Mesodermal cell (in vitro differentiated cells): ENCODE results near the gene LINC00305.

Source experiments
- H3K27ac ChIP-seq: 2 replicates; pipeline ENCODE4 v1.7.0; 2013; ENCODE audit warnings: mild to moderate bottlenecking, low read depth, low read length, moderate library complexity; ENCODE audit not compliant: severe bottlenecking
- H3K36me3 ChIP-seq: 2 replicates; pipeline ENCODE4 v1.7.1; 2013; ENCODE audit warnings: mild to moderate bottlenecking, low read length, moderate library complexity; ENCODE audit not compliant: control insufficient read depth, insufficient read depth
- H3K4me1 ChIP-seq: one replicate; pipeline ENCODE4 v1.7.1; 2013; ENCODE audit warnings: mild to moderate bottlenecking, low read length; ENCODE audit not compliant: insufficient read depth, control insufficient read depth, poor library complexity, severe bottlenecking
- H3K4me3 ChIP-seq: 2 replicates; pipeline ENCODE4 v1.7.0; 2013; ENCODE audit warnings: low read length, control low read depth, mild to moderate bottlenecking; ENCODE audit not compliant: insufficient read depth, poor library complexity, severe bottlenecking; ENCODE audit errors: extremely low read depth
- H3K9me3 ChIP-seq: 2 replicates; pipeline ENCODE4 v1.7.1; 2013; ENCODE audit warnings: mild to moderate bottlenecking, low read length, moderate library complexity; ENCODE audit not compliant: control insufficient read depth
- WGBS, 2 experiments: methylation state at CpG; one replicate each; pipeline ENCODE4 v1.1.5; 2013; ENCODE audit warnings: missing lambda C conversion rate in 2 of 2; ENCODE audit not compliant: insufficient coverage in 2 of 2; 5-methylcytosine and 5-hydroxymethylcytosine counted together

Gene LINC00305

GRCh38 chr18:64116571-64117175 is 32.2 kb downstream of the LINC00305 start:
- H3K36me3 ChIP-seq = no peaks in the 10 kb centered on the region
- no peak overlapping the region for H3K4me3 ChIP-seq
- H3K4me1 ChIP-seq = peaks cover 1% of the 10 kb centered on the region
- 29 to 36% methylated on average over 1 to 3 of the region's 5 CpGs for WGBS, 2 experiments
- H3K9me3 ChIP-seq = no peaks in the 10 kb centered on the region
- no peak overlapping the region for H3K27ac ChIP-seq

- Histone ChIP-seq H3K4me1 (peaks cover 4% of the 10 kb centered on the region), H3K27ac (no peak overlapping the region), H3K9me3 (no peaks in the 10 kb centered on the region), H3K4me3 (no peak overlapping the region), H3K36me3 (no peaks in the 10 kb centered on the region)
- 93% methylated on average over 2 of the region's 3 CpGs for WGBS, 2 experiments
Observed at GRCh38 chr18:64115881-64116280, 33.0 kb downstream of the LINC00305 start.

- Histone ChIP-seq H3K4me1 (peaks cover 8% of the 10 kb centered on the region), H3K36me3 (no peaks in the 10 kb centered on the region), H3K4me3 (no peak overlapping the region), H3K27ac (no peak overlapping the region), H3K9me3 (no peaks in the 10 kb centered on the region)
- WGBS, 2 experiments = no CpG with 5 or more reads among the region's 9 CpGs
Observed at GRCh38 chr18:64111950-64112349, 36.9 kb downstream of the LINC00305 start.

- no peaks in the 10 kb centered on the region for H3K36me3 ChIP-seq
- peak overlapping the region; percentile 80 for H3K27ac ChIP-seq
- peaks cover 8% of the 10 kb centered on the region for H3K4me1 ChIP-seq
- 61 to 64% methylated on average over 4 of the region's 7 CpGs for WGBS, 2 experiments
- H3K4me3 ChIP-seq = no peak overlapping the region
- no peaks in the 10 kb centered on the region for H3K9me3 ChIP-seq
Observed at GRCh38 chr18:64110692-64111480, 38.0 kb downstream of the LINC00305 start.

- no peaks in the 10 kb centered on the region for H3K36me3 ChIP-seq
- H3K4me1 ChIP-seq = peaks cover 3% of the 10 kb centered on the region
- H3K9me3 ChIP-seq = no peaks in the 10 kb centered on the region
- WGBS, 2 experiments = 73 to 88% methylated on average over 1 to 3 of the region's 4 CpGs
- H3K4me3 ChIP-seq = no peak overlapping the region
- no peak overlapping the region for H3K27ac ChIP-seq
Observed at GRCh38 chr18:64103986-64104385, 44.9 kb downstream of the LINC00305 start.

GRCh38 chr18:64100116-64100922 is 48.6 kb downstream of the LINC00305 start:
- H3K27ac ChIP-seq = no peak overlapping the region
- H3K9me3 ChIP-seq = no peaks in the 10 kb centered on the region
- WGBS, 2 experiments = 67 to 100% methylated on average over 1 to 3 of the region's 6 CpGs
- no peaks in the 10 kb centered on the region for H3K36me3 ChIP-seq
- H3K4me3 ChIP-seq = no peak overlapping the region
- H3K4me1 ChIP-seq = peaks cover 3% of the 10 kb centered on the region

- Histone ChIP-seq H3K4me1 (peaks cover 3% of the 10 kb centered on the region), H3K9me3 (no peaks in the 10 kb centered on the region), H3K4me3 (no peak overlapping the region), H3K27ac (no peak overlapping the region), H3K36me3 (no peaks in the 10 kb centered on the region)
- 80 to 93% methylated on average over 3 of the region's 3 CpGs for WGBS, 2 experiments
Observed at GRCh38 chr18:64099244-64099643, 49.6 kb downstream of the LINC00305 start.

- Histone ChIP-seq H3K27ac (no peak overlapping the region), H3K9me3 (no peaks in the 10 kb centered on the region), H3K4me3 (no peak overlapping the region), H3K4me1 (peaks cover 3% of the 10 kb centered on the region), H3K36me3 (no peaks in the 10 kb centered on the region)
- WGBS, 2 experiments = 80 to 86% methylated on average over 1 of the region's 3 CpGs
Observed at GRCh38 chr18:64097497-64097896, 51.4 kb downstream of the LINC00305 start.

- Histone ChIP-seq H3K4me1 (no peaks in the 10 kb centered on the region), H3K36me3 (no peaks in the 10 kb centered on the region), H3K27ac (no peak overlapping the region), H3K9me3 (no peaks in the 10 kb centered on the region), H3K4me3 (no peak overlapping the region)
- no CpG with 5 or more reads among the region's 1 CpG for WGBS, 2 experiments
Observed at GRCh38 chr18:64095056-64095455, 53.8 kb downstream of the LINC00305 start.

- Histone ChIP-seq H3K9me3 (no peaks in the 10 kb centered on the region), H3K27ac (no peak overlapping the region), H3K4me1 (no peaks in the 10 kb centered on the region), H3K36me3 (no peaks in the 10 kb centered on the region), H3K4me3 (no peak overlapping the region)
- 11 to 13% methylated on average over 1 of the region's 1 CpG for WGBS, 2 experiments
Observed at GRCh38 chr18:64094210-64094609, 54.7 kb downstream of the LINC00305 start.
